IMR-90 (cell line): ENCODE data around the gene CDKN2B-AS1. TPM values are rescaled to one million over a fixed set of nuclear protein-coding genes. Genes with fewer than 3 reads are reported as not detected.

ENCODE experiments used
- ATAC-seq: fragments of 200-7000 bp; cut with Tn5 transposase; 2 replicates; pipeline ENCODE4 v1.9.1; 2020; ENCODE audit warnings: low read depth, mild to moderate bottlenecking, moderate library complexity
- BruUV-seq: library from RNA; stranded (reverse); fragments of 400-500 nt; replicated peaks from 2 replicates; lab custom pipeline; 2021; lab: Mats Ljungman, UMichigan
- CTCF ChIA-PET: fragments of 300-600 bp; formaldehyde crosslinking; extraction: SDS; loops from one replicate; lab custom pipeline; 2021; ENCODE audit warnings: antibody characterized with exemption; lab: Yijun Ruan, JAX
- POLR2A ChIA-PET: fragments of 300-600 bp; sonication (Branson Sonifier 250); formaldehyde crosslinking; loops from one replicate; lab custom pipeline; 2022; ENCODE audit warnings: antibody characterized with exemption; ENCODE audit not compliant: unreplicated experiment; lab: Charles Lee
- DNase-seq: peaks from one replicate; pipeline ENCODE4 v3.0.0; 2013
- H2AFZ ChIP-seq: replicated peaks from 2 replicates; pipeline ENCODE3; 2013; ENCODE audit warnings: low read length, mild to moderate bottlenecking; ENCODE audit not compliant: poor library complexity
- H2AK5ac ChIP-seq: 2 replicates; pipeline ENCODE4 v1.6.1; 2013; ENCODE audit warnings: low read depth, low read length, inconsistent platforms
- H2AK9ac ChIP-seq: replicated peaks from 2 replicates; pipeline ENCODE3; 2013; ENCODE audit warnings: mild to moderate bottlenecking, low read depth, low read length, moderate library complexity; ENCODE audit not compliant: poor library complexity
- H2BK120ac ChIP-seq: 2 replicates; pipeline ENCODE4 v1.6.1; 2013; ENCODE audit warnings: low read depth, low read length, inconsistent platforms
- H2BK15ac ChIP-seq: 3 replicates; pipeline ENCODE4 v1.6.1; 2013; ENCODE audit warnings: low read depth, low read length, inconsistent platforms
- H2BK20ac ChIP-seq: 2 replicates; pipeline ENCODE4 v1.6.1; 2013; ENCODE audit warnings: low read depth, mild to moderate bottlenecking, inconsistent platforms, low read length, moderate library complexity
- H2BK5ac ChIP-seq: 2 replicates; pipeline ENCODE4 v1.6.1; 2013; ENCODE audit warnings: mild to moderate bottlenecking, low read depth, low read length, inconsistent platforms; ENCODE audit not compliant: poor library complexity, severe bottlenecking
- H3K14ac ChIP-seq: replicated peaks from 2 replicates; pipeline ENCODE4 v1.6.1; 2013; ENCODE audit warnings: low read depth, low read length, inconsistent platforms
- H3K18ac ChIP-seq: 2 replicates; pipeline ENCODE4 v1.6.1; 2013; ENCODE audit warnings: low read depth, low read length, control low read depth
- H3K23ac ChIP-seq: 2 replicates; pipeline ENCODE4 v1.6.1; 2013; ENCODE audit warnings: low read depth, low read length, inconsistent platforms
- H3K27ac ChIP-seq: 2 replicates; pipeline ENCODE4 v1.5.1; 2013; ENCODE audit warnings: mild to moderate bottlenecking, control low read depth, low read length; ENCODE audit not compliant: insufficient read depth
- H3K27me3 ChIP-seq: 2 replicates; pipeline ENCODE4 v1.6.1; 2013; ENCODE audit warnings: low read length; ENCODE audit not compliant: control insufficient read depth, insufficient read depth
- H3K36me3 ChIP-seq: 2 replicates; pipeline ENCODE4 v1.6.1; 2013; ENCODE audit warnings: low read length, mixed read lengths; ENCODE audit not compliant: control insufficient read depth, insufficient read depth
- H3K4ac ChIP-seq: 2 replicates; pipeline ENCODE4 v1.6.1; 2013; ENCODE audit warnings: low read depth, low read length, inconsistent platforms
- H3K4me1 ChIP-seq: 2 replicates; pipeline ENCODE4 v1.6.1; 2013; ENCODE audit warnings: low read length, mixed read lengths; ENCODE audit not compliant: control insufficient read depth, insufficient read depth
- H3K4me2 ChIP-seq: 2 replicates; pipeline ENCODE4 v1.6.1; 2013; ENCODE audit warnings: low read depth, mild to moderate bottlenecking, control low read depth, low read length, moderate library complexity
- H3K4me3 ChIP-seq: 2 replicates; pipeline ENCODE4 v1.5.1; 2013; ENCODE audit warnings: low read depth, mild to moderate bottlenecking, control low read depth, low read length, moderate library complexity; ENCODE audit not compliant: insufficient read depth
- H3K56ac ChIP-seq: 2 replicates; pipeline ENCODE4 v1.6.1; 2013; ENCODE audit warnings: low read length, inconsistent platforms; ENCODE audit not compliant: insufficient read depth; ENCODE audit errors: extremely low read depth
- H3K79me1 ChIP-seq, 2 experiments: 2 replicates each; pipeline ENCODE4 v1.6.1; 2013; ENCODE audit warnings: low read length in 2 of 2, inconsistent platforms in 1 of 2, low read depth in 1 of 2
- H3K9ac ChIP-seq: 2 replicates; pipeline ENCODE4 v1.6.1; 2013; ENCODE audit warnings: low read depth, low read length, control low read depth
- H3K9me1 ChIP-seq: 2 replicates; pipeline ENCODE4 v1.6.1; 2013; ENCODE audit warnings: low read length, inconsistent platforms; ENCODE audit not compliant: insufficient read depth
- H3K9me3 ChIP-seq: 2 replicates; pipeline ENCODE4 v1.6.1; 2013; ENCODE audit warnings: low read length; ENCODE audit not compliant: control insufficient read depth, insufficient read depth
- H4K20me1 ChIP-seq: 2 replicates; pipeline ENCODE4 v1.6.1; 2013; ENCODE audit warnings: low read length, inconsistent platforms; ENCODE audit not compliant: insufficient read depth
- H4K5ac ChIP-seq: 2 replicates; pipeline ENCODE4 v1.6.1; 2013; ENCODE audit warnings: mild to moderate bottlenecking, low read depth, low read length, control low read depth
- H4K8ac ChIP-seq, 2 experiments: 2 replicates each; pipeline ENCODE4 v1.6.1; 2013; ENCODE audit warnings: low read depth in 2 of 2, low read length in 2 of 2, control low read depth in 1 of 2, inconsistent platforms in 1 of 2
- H4K91ac ChIP-seq: 2 replicates; pipeline ENCODE4 v1.6.1; 2013; ENCODE audit warnings: low read depth, low read length, inconsistent platforms; ENCODE audit not compliant: insufficient read depth
- BHLHE40 ChIP-seq: fragments of 150-350 bp; IDR thresholded peaks from 2 replicates; pipeline ENCODE4 v1.6.1; 2016; ENCODE audit warnings: mild to moderate bottlenecking, low read depth, low read length
- CEBPB ChIP-seq: IDR thresholded peaks from 2 replicates; pipeline ENCODE4 v1.6.1; 2012; ENCODE audit warnings: low read depth, low read length, improper control_type of control experiment
- CHD1 ChIP-seq: IDR thresholded peaks from 2 replicates; pipeline ENCODE4 v1.6.1; 2012; ENCODE audit warnings: low read depth, low read length, improper control_type of control experiment
- RAD21 ChIP-seq: IDR thresholded peaks from 2 replicates; pipeline ENCODE4 v1.6.1; 2012; ENCODE audit warnings: low read length, improper control_type of control experiment
- WGBS, 2 experiments: methylation state at CpG; one replicate each; pipeline versions ENCODE4 v1.1.5 to v1.1.7; 2013; ENCODE audit warnings: missing lambda C conversion rate in 2 of 2; ENCODE audit not compliant: insufficient read length in 1 of 2; ENCODE audit errors: extremely low coverage in 2 of 2; 5-methylcytosine and 5-hydroxymethylcytosine counted together
- dilution Hi-C: fragments of 300-500 bp; cut with HindIII; formaldehyde crosslinking; loops from one replicate; pipeline ENCODE4 v1.14.3; 2018; ENCODE audit warnings: low sequenced_read_pairs; ENCODE audit not compliant: unreplicated experiment
- in situ Hi-C: fragments of 300-500 bp; cut with MboI; formaldehyde crosslinking; loops from 3 replicates; pipeline ENCODE4 v1.14.3; 2019; ENCODE audit warnings: low sequenced_read_pairs, inconsistent platforms, mixed read lengths
- intact Hi-C: fragments of 100-400 bp; cut with micrococcal nuclease; formaldehyde crosslinking; loops from 2 replicates; pipeline ENCODE4 v1.10.0; 2022
- polyA plus RNA-seq, 3 experiments: library from polyadenylated mRNA; depleted of rRNA; stranded (reverse); fragments of >200 nt; gene quantifications; 2 replicates each; pipeline ENCODE4 v1.2.3, GENCODE V29; 2012; ENCODE audit warnings: low replicate concordance in 1 of 3
- total RNA-seq: library from RNA; depleted of rRNA; stranded (reverse); fragments of >200 nt; gene quantifications from 2 replicates; pipeline ENCODE4 v1.2.3, GENCODE V29; 2012
- TF ChIP-seq, protein P1 (sequence below): fragments of 150-350 bp; IDR thresholded peaks from 2 replicates; pipeline ENCODE4 v1.6.1; 2017; ENCODE audit warnings: mild to moderate bottlenecking, antibody characterized with exemption, low read length, low read depth

CDKN2B-AS1 gene
- total and polyA plus RNA-seq, 2 of the 4 experiments (the other 2 are of a cell fraction), result 1.0 to 1.1 TPM

DNA sequence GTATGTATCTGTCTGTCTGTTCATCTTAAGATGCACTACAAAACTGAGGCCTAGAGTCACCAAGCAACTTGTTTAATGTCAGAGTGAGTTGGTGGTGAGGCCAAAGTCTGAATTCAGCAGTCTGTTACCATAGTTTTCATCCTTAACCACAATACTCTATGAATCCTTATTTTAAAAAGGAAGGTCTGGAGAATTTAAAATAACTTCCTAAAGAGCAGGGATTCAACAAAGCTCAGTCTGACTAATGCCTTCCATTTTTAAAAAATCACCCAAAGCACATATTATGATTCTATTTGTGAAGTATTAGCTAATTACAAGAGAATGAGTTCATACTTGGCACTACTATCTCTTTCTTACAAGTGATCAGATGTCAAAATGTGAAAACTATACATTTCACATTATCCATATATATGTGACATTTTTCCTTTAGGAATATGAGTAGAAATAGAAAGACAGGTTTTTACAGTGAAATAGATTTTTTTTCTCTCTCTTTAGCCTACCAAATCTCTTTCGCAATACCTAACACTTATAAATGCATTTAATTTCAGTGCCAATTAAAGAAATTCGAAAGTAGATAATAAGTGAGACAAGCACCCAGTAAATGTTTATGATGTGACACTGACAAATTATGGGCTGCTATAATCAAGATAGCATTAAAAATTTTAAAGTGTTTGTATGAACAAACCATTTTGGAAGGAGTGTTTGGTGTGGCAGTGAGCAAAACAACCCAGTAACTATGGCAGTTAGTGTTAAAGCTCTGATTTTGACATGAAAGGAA is 116.8 kb downstream of the CDKN2B-AS1 start:
- H3K4me2 ChIP-seq, result peak overlapping the region; percentile 68; the same call in 1 of the 2 replicates
- BruUV-seq, result no TSS peak
- no peak overlapping the region for H3K27ac ChIP-seq

More for the DNA sequence above, 116.8 kb downstream of the CDKN2B-AS1 start:
- no peaks in the 10 kb centered on the region for H3K36me3 ChIP-seq
- H2BK15ac ChIP-seq, result peak overlapping the region; percentile 89; the same call in 2 of the 3 replicates
- H2AFZ ChIP-seq, result no peak overlapping the region
- peaks cover 21% of the 10 kb centered on the region for H3K4me1 ChIP-seq
- TF ChIP-seq, protein P1, sequence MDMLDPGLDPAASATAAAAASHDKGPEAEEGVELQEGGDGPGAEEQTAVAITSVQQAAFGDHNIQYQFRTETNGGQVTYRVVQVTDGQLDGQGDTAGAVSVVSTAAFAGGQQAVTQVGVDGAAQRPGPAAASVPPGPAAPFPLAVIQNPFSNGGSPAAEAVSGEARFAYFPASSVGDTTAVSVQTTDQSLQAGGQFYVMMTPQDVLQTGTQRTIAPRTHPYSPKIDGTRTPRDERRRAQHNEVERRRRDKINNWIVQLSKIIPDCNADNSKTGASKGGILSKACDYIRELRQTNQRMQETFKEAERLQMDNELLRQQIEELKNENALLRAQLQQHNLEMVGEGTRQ, result no peak
- TF ChIP-seq CHD1 (no peak), BHLHE40 (no peak), RAD21 (no peak), CEBPB (peak; percentile 75)
- peak overlapping the region; percentile 82; the same call in 1 of the 2 replicates for H2BK20ac ChIP-seq
- H4K5ac ChIP-seq, result peak overlapping the region; percentile 63; the same call in 1 of the 2 replicates
- no peak overlapping the region for H2AK5ac ChIP-seq
- DNase-seq, result peak; percentile 38
- H4K91ac ChIP-seq, result no peak overlapping the region
- no peak overlapping the region for H2AK9ac ChIP-seq
- H3K9me1 ChIP-seq, result peaks cover 10% of the 10 kb centered on the region
- intact Hi-C loops, result no loop called here
- H3K9me3 ChIP-seq, result no peaks in the 10 kb centered on the region
- dilution Hi-C loops, result no loop called here
- no peaks in the 10 kb centered on the region for H3K27me3 ChIP-seq
- peak overlapping the region; percentile 79 for H2BK120ac ChIP-seq
- H3K23ac ChIP-seq, result peak overlapping the region; percentile 61; the same call in 1 of the 2 replicates
- peak overlapping the region; percentile 85 for H2BK5ac ChIP-seq
- ChIA-PET POLR2A (no interaction called here), CTCF (interaction anchor here (0.6 kb wide), 1 partner anchor 120 kb away, joined by 3 read pairs; no protein-coding TSS in a partner anchor)
- no peak overlapping the region for H3K9ac ChIP-seq
- H4K20me1 ChIP-seq, result no peaks in the 10 kb centered on the region
- no CpG with 5 or more reads among the region's 2 CpGs for WGBS, 2 experiments
- H3K79me1 ChIP-seq, result no peaks in the 10 kb centered on the region
- in situ Hi-C loops, result loop anchor here (25.0 kb wide), 1 partner anchor 299 kb away; the partner anchor contains the start of gene MTAP
- no peak overlapping the region for H3K56ac ChIP-seq
- peak overlapping the region; percentile 85 for H3K14ac ChIP-seq
- H4K8ac ChIP-seq, result peak overlapping the region in 1 of 2 experiments; percentile 76; a peak in 2 of 4 replicates
- peak overlapping the region; percentile 72; the same call in 1 of the 2 replicates for H3K4ac ChIP-seq
- H3K18ac ChIP-seq, result peak overlapping the region; percentile 87; the same call in 1 of the 2 replicates
- no peak overlapping the region for H3K4me3 ChIP-seq
- no peak for ATAC-seq
